ENCODE measurements around the gene ITCH.

DNA sequence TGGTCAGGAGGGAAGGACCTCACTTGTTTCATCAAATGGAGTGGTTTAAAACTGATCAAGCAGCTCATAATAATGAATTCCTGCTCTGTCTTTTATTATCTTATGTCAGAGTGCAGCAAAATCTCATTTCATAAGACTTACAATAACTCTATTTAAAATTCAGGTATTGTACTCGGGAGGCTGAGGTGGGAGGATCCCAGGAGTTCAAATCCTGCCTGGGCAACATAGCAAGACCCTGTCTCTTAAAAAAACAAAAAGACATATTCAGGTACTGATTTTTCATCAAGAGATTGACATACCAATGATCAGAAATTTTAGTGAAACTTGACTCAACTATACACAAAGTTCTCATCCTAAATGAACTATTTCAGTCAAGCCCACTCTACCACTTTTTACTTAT is 147.5 kb downstream of the ITCH start:
- TF ChIP-seq POLR2A (IDR thresholded peaks at IDR 0.05), result no peak
- TF ChIP-seq, protein P1, sequence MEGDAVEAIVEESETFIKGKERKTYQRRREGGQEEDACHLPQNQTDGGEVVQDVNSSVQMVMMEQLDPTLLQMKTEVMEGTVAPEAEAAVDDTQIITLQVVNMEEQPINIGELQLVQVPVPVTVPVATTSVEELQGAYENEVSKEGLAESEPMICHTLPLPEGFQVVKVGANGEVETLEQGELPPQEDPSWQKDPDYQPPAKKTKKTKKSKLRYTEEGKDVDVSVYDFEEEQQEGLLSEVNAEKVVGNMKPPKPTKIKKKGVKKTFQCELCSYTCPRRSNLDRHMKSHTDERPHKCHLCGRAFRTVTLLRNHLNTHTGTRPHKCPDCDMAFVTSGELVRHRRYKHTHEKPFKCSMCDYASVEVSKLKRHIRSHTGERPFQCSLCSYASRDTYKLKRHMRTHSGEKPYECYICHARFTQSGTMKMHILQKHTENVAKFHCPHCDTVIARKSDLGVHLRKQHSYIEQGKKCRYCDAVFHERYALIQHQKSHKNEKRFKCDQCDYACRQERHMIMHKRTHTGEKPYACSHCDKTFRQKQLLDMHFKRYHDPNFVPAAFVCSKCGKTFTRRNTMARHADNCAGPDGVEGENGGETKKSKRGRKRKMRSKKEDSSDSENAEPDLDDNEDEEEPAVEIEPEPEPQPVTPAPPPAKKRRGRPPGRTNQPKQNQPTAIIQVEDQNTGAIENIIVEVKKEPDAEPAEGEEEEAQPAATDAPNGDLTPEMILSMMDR (IDR thresholded peaks at IDR 0.05), result no peak
